Mucosa of gallbladder (tissue), 1 donor: ENCODE data around the gene MPND. TPM values are rescaled to one million over a fixed set of nuclear protein-coding genes. Genes with fewer than 3 reads are reported as not detected.

Experiments used
- DNase-seq: peaks from one replicate; pipeline ENCODE4 v3.0.0-alpha.2; 2020; ENCODE audit warnings: low spot score
- total RNA-seq: library from RNA; stranded (reverse); gene quantifications from one replicate; pipeline ENCODE4 v1.2.1, GENCODE V29; 2021
- donor health status: DM: no; HTN: no; CAD: no.

MPND gene
- total RNA-seq, 1 donor from 2014 or later = 26.1 TPM

DNA sequence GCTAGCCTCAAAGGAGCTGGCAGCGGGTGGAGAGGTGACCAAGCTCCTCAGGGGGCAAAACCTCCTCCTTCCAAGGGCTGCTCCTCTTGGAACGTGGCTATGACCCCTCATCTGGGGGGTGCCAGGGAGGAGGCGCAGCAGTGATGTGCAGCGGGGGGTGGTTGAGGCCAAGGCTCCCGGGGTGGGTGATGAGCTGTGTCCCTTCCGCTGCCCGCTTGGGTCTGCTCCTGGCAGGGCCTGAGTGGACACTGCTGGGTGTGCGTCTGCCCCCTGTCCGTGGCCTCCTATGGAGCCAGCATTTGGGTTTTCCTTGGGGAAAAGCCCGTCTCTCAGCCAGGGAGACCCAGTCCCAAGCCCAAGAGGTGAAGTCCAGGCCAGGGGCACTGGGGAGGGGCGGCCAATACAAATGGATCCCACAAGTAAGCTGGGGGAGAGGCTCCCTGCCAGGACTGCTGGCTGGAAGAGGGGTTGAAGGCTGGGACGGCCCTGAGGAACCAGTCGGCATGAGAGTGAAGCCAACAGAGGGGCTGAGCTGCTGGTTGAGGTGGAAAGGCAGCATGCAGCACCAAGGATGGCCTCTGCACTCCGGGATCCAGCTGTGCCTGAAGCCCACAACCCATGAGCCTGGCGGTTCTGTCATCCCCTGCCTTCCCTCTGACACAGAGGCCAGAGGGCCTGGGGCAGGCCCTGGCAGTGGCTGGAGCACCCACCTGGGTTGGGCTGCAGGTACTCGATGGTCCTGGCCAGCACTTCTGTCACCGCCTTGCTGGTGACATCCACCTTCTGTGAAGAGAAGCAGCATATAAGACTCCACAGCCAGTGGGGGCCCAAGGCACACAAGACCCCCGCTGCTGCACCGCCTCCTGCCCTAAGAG is 22.7 kb downstream of the MPND start:
- no peak for DNase-seq

DNA sequence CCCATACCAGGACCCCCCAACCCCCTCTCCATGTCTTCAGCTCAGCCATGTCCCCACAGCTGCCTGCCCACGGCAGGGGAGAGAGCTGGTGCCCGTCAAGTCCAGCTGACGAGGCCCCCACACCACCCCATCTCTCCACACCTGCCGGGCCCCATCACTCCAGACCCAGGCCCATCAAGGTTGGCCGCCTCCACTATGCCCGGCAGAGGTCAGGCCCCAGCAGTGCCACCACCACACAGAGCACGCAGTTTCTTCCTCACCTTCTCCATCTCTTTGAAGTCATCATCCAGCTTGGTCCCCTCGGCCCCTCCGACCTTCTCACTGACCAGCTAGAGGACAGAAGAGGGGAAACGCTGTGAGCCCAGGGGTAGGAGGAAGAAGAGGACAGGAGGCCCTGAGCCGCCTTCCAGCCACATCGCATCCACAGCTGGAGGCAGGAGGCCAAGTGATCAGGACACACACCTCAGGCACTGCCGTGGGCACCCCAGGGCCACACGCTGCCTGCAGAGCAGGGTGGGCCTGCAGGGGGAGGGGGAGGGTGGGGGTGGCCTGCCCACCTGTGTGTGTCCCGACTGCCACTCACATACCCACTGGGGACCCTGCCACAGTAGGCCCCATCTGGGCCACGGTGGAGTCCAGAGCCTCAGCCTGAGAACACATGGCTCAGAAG is 23.4 kb downstream of the MPND start:
- DNase-seq = no peak

DNA sequence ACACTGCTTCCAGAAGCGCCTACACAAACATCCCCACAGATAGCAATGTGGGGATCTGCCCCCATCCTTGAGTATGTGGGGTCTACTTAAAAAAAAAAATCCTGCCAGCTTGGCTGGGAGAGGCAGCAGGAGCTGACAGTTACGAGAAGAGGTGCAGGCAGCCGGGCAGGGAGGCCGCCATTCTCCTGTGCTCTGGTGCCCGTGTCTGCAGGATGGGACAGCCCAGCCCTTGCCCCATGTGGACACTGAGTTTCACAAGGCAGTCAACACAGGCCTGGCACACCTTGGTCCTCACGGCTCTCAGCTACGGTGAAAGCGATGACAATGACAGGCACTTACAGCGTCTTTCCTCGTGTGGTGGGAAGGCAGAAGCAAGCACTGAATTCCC is 24.0 kb downstream of the MPND start:
- no peak for DNase-seq

DNA sequence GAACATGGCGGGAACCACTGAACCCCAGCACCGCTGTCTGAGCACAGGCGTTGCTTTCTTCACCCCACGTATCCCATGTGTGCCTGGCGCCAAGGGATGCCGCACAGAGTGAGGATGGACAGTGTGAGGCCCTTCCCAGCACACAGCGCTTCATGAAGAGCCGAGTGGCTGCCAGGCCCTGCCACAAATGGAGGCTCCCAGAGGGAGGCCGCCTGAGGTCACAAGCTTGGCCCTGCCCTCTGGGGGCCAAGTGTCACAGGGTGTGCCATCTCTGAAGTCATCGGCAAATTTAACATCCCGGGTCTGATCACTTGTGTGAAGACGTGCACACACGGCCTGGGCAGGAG is 24.4 kb downstream of the MPND start:
- DNase-seq = no peak

DNA sequence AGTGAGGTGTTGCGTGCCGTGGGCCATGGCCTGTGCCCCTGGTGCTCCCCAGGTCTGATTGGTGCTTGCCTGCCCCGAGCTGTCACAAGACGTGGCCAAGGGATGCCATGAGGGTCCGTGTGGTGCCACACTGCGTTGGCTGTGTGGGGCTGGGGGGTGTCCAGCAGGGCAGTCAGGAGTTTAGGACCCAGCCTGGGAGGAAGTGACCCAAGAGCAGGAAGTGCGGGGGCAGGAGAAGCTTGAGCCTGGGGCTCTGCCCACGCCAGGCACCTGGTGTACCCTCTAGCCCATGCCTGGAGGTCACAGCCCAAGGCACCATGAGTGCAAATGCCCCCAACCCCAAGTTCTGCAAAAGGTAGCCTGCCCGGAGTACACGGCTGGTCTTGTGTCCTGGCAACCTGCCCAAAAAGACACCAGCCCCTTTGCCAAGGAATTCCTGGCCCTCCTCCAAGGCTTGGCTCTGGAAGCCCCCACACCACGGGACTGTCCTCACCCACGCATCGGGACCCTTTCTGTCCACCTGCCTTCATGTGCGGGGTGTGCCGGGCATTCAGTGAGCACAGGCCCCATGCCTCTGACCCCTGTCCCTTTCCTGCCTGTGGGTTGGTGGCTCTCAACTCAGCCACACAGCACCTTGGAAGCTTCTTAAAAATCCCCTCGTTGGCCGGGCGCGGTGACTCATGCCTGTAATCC is 24.9 kb downstream of the MPND start:
- no peak for DNase-seq

DNA sequence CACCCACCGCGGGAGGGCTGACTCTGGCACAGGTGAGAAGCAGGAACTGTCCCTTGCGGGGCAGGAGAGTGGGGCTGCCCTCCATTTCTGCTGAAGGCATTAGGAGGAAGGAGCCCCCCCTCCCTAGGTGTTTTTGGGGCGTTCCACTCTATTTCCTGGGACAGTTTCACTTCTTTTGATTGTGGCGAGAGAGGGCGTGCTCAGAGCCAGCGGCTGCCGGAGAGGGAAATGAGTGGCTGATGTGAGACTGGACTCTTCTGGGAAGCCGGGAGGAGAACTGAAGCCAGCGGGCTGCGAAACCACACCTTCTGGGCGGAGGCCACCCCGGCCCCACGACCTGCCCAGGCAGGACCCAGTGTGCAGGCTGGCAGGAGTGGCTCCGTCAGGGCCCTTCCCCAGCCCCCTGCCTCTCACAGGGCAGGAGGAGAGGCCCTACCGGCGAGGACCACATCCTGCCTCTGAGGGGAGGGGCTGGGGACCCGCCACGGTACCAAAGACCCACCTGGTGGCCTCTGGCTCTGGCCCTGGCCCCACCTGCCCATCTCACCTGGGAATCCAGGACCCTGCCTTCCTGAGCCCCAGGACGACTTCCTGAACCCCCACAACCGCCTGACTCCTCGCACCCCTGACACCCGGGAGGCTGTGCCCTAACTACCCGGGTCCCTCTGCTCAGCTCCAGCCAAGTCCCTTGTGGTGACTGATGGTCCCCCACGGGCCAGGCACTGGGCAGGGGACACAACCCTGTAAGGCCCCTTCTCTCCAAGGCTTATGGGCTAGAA is 25.9 kb downstream of the MPND start:
- peak; percentile 45 for DNase-seq

DNA sequence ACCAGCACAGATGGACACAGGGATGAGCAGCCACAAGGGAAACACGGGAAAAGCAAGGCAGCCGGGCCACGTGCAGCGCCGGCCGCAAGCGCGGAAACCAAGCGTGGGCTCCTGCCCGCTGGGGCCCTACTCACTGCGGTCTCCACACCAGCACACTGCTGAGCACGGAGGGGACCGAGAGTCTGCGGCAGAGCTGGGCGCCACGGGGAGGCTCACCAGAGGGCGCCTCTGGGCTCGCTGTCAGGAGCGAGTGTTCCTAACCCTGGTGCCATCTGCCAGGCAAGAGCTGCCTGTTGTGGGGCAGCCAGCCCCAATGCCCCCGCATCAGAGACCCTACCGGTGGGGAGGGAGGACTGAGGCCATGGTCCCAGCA is 26.5 kb downstream of the MPND start:
- DNase-seq = peak; percentile 55

DNA sequence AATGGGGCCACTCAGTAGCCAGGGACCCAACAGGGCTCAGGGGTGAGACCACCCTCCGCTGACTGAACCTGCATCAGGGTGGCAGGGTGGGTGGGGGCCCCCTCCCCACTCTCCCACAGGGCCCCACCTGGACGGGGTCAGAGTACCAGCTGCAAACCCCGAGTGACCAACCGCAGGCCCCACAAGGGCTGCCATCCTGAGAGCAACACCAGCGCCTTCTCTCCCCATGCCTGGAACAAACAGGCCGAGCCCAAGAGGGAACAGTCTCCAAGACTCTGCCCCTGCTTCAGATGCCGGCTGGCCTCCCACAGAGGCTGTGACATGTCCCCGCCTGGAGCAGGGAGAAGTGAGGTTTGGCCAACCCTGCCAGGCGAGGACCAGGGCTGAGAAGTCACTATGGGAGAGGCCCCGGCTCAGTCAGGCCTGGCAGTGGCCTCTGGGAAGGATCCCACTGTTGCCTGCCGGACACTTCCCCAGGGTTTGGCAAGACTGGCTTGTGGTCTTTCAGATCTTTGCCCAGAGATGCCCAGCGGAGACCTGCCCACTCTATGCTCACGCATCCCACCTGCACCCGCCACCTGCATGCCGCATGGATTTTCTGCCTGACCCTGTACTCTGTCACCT is 27.2 kb downstream of the MPND start:
- DNase-seq = no peak

DNA sequence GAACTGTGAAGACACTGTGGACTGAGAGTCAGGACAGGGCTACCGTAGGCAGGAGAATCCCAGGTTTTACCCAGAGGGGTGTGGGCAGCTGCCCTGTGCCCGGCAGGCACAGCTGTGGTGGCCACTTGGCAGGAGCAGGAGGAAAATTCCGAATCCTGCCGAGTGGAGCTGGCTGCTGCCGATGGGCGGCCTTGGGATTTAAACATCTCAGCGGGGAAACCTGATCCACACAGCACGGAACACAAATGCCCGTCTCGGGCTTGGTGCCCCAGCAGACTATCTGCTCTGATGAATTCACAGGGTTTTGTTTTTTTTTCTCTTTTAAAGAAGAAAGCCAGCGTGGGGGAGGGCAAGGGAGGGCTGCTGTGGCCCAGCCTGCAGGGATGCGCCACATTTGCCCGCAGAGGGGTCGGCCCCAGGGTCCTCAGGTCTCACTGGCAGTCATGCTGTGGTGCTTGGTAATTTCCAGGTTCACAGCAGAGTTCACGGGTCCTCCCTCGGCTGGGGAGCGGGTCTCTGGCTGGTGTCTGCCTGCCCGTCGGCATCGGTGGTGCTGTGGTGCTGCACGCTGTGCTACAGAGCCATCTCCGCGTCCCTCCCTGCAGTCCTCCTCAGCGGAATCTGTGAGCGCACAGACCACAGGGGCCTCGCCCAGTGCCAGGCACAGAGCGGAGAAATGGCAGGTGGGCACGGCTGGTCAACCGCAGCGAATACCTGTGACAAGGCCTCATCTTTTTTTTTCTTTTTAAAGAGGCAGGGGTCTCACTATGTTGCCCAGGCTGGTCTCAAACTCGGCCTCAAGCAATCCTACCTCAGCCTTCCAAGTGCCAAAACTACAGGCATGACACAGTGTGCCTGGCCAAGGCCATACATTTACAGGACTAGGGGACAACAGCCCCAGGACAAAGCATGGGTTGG is 28.1 kb downstream of the MPND start:
- DNase-seq = no peak

DNA sequence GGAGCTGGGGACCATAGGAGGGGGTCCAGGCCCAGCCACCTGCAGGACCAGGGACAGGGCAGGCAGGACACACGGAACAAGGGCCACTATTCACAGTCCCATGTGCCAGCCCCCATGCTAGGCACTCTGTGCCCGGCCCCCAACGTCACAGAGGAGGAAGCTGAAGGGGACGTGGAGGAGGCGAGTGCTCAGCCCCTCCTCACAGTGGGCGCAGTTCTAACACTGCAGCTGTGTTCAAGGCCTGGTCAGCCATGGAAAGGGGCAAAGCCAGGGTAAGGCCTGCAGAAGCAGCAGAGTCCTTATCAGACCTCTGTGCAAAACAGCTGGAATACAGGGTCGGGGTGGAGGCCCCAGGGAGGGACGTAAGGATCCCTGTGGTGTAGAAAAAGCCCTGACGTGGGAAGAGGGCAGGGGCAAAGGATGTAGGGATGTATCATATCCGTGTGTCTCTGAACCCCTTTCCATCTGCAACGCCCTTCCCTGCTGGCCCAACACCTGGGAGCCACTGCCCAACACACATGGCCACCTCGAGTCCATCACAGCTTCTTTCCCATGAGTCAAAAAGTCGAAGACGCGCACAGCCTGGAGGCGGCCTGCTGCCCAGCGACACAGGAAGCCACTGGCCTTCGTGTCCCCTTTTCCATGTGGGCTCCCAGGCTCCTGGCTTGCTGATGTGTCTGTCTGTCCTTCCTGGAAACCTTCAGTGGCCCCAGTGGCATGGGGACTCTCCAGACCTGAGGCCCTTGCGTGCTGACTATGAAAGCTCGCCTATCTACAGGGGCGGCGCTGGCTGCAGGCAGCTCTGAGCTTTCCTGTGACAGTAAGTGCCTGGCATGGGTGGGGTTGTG is 29.0 kb downstream of the MPND start:
- no peak for DNase-seq

DNA sequence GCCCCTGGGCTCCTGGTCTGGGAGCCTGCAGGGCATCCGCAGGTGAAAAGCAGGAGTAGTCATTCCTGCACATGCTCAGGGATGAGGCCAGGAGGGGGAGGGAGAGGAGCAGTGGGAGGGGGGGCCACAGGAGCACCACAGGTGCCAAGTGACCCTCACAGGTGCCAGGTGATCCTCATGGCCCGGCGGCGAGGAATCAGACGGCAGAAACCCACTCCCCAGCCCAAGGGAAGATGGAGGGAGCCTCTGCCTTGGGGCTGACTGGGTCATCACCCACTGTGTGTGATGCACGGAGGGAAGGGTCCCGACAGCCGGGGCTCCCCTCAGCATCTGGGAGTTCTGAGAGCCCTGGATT is 29.6 kb downstream of the MPND start:
- DNase-seq = no peak

DNA sequence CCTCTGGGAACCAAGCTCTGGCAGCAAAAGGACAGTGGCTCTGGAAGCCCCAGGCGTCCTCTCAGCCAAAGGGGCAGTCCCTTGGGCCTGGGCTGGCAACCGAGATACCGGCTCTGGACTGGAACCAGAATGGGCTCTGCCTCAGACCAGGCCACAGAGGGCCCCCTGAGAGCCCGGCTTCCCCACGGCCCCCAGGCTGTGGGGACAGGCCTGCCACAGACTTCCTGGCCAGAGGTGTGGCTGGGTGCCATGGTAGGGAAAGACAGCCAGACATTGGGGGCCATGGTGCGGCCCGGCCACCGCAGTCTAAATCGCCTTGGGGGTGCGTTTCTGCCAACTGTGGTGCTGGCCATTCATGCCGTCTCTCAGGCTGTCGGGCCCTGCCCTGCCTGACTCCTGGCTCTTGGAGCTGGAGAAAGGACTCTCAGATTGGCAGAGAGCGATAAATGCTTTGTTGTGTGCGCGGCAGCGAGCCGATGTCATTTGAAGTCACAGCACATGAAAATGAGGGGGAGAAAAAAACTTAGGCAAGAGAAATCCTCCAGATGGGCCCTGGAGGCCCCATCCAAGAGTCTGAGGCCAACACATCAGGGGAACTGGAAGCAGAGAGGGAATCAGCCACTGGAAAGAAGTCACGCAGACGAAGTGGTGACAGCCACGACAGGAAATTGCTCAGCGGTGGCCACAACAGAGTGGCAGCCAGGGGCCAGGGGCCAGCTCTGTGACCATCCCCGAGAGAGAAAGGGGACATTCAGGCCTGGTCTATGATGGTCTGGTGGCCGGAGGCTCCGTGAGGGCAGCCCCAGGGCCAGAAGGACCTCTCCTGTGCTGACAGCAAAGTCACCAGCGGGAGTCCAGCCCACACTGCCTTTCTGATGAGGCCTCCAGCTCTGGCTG is 30.5 kb downstream of the MPND start:
- DNase-seq = no peak

DNA sequence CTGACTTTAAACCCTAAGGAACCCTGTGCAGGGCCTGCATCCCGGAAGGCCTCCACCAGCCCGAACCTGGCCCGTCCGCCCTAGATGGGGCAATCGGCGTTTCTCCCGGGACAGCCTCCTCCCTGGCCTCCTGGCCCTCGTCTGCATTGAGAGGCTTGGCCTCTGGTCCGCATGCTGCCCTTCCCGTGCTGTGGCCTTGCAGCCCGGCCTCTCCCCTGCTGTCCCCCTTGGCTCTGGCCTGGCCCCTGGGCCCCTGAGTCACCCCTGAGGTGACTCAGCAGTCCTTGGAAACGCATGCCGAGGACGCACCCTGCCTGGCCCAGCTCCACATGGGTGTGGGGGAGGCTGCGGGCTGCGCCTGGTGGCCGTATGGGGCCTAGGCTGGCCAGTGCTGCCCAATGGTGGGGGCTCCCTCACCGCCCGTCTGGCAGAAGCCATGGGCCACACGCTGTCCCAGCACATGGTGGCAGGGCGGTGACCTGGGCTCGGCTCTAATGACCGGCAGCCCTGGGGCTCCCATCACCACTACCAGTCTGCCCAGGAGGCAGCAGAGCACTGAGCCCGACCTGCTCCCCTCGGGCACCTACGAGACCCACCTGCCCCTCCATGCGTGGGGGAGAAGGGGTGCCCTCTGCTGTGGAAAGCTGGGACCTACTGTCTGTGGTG is 31.3 kb downstream of the MPND start:
- DNase-seq = peak; percentile 41

DNA sequence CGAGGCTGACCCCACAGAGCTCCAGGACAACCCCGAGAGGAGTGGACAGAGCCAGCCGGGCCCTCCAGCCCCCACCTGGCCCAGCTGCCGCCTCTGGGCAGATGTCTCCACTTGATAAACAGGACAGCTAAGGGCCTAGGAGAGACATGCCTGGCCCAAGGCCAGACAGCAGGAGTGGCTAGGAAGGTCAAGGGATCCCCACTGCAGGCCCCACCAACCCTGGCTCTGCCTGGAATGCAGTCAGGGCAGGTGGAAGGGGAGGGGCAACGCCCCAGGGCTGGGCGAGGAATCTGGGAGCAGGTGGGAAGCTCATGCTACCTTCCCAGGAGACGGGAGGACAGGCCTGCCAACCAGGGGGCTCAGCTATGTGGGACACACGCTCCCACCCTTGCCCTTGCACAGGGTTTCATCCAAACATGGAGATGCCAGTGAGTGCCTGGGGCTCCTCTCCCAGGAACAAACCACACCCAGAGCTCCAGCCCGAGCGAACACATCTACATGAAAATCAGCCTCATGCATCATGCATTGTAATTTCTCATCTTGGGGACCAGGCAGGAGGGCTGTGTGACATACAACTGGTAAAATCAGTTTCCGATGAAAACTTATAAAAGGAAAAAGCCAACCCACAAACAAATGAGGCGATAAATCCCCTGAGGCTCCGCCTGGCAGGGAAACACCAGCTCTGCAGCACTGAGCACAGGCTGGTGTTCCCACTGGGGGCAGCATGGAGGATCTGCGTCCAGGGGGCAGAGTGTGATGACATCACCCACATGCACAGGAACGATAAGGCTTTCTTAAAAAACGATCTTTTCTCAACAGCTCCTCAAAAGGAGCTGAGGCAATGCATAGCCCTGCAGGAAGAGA is 32.0 kb downstream of the MPND start:
- DNase-seq = peak; percentile 64

DNA sequence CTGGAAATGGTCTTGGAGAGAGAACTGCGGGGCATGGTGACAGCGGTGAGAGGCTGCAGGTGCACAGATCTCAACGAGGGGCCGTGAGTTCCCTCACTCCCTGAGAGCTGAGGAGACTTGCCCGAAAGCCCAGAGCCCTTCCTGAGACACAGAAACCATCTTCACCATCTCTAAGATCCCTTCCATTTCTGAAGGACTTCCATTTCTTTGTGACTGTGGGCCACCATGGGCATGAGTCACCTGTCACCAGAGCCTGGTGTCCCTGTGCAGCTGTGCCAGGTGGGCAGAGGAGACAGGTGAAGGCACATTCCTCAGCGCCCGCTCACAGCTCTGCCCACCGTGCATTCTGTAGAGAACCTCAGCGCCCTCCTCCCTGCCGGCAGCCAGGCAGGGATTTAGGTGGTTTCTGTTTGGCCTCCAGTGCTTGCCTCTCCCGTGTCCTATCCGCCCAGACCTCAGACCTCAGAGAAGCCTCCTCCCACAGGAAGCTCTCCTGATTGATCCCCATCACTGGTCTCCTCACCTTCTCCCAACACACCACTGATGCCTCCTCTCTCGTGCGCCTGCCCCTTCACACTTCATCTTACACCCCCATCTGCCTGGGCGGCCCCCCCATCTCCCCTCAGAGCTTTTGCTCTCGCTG is 32.8 kb downstream of the MPND start:
- DNase-seq = no peak

DNA sequence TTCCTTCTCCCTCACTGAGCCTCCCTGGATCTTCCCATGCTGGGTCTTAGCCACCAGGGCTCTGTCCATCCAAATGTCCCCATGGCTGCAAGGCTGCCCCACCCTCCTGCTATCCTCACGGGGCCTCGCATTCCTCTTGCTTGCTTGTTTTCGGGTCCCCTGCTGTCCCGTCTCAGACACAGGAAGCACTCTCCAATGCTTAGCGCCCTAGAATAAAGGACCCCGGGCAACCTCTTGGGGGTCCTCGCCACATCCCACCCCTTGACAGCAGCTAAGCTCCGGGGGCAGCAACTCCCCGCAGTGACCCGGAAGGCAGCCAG is 33.3 kb downstream of the MPND start:
- DNase-seq = no peak
